Cardiac muscle cell (in vitro differentiated cells and primary cell): ENCODE measurements around the gene RAET1E. TPM values are rescaled to one million over a fixed set of nuclear protein-coding genes. Genes with fewer than 3 reads are reported as not detected.
"Not testable (repeated sequence)": the region's sequence is repeated elsewhere in the genome, so short reads cannot be mapped to it uniquely, and the experiment has no call there.

Experiments used
- DNase-seq, 2 donors: peaks; one replicate each; pipeline versions ENCODE4 v3.0.0 to v3.0.0-alpha.2; 2010 to 2017; ENCODE audit warnings: low read depth in 1 of 2, low spot score in 1 of 2
- H3K27ac ChIP-seq: fragments of 200-600 bp; sonication (generic); 2 replicates; pipeline ENCODE4 v1.5.1; 2016
- H3K27me3 ChIP-seq: fragments of 200-600 bp; sonication (generic); 2 replicates; pipeline ENCODE4 v1.6.0; 2016; ENCODE audit warnings: control low read depth
- H3K36me3 ChIP-seq: fragments of 200-600 bp; sonication (generic); 2 replicates; pipeline ENCODE4 v1.5.1; 2016; ENCODE audit warnings: control low read depth
- H3K4me1 ChIP-seq: fragments of 200-600 bp; sonication (generic); 2 replicates; pipeline ENCODE4 v1.8.1; 2017; ENCODE audit warnings: low read depth, mild to moderate bottlenecking, mixed run types
- H3K4me3 ChIP-seq: fragments of 200-600 bp; sonication (generic); 2 replicates; pipeline ENCODE4 v1.5.1; 2016; ENCODE audit warnings: mild to moderate bottlenecking
- H3K9me3 ChIP-seq: fragments of 200-600 bp; sonication (generic); 2 replicates; pipeline ENCODE4 v1.5.1; 2017; ENCODE audit warnings: low read depth, mild to moderate bottlenecking, control low read depth
- polyA plus RNA-seq: library from polyadenylated mRNA; unstranded; fragments of >200 nt; fragmentation: Nextera tagmentation; extraction: Ambion mirVana; gene quantifications from 2 replicates; pipeline ENCODE4 v1.2.1, GENCODE V29; 2016
- total RNA-seq: library from RNA; depleted of rRNA; stranded (reverse); fragments of >200 nt; gene quantifications from 2 replicates; pipeline ENCODE4 v1.2.3, GENCODE V29; 2016
- TF ChIP-seq, protein P1 (sequence below): IDR thresholded peaks from 2 replicates; pipeline ENCODE4 v1.5.1; 2012; ENCODE audit warnings: low read depth, mild to moderate bottlenecking, low read length

The RAET1E gene
- total and polyA plus RNA-seq, 2 experiments from 2014 or later, result not detected

DNA sequence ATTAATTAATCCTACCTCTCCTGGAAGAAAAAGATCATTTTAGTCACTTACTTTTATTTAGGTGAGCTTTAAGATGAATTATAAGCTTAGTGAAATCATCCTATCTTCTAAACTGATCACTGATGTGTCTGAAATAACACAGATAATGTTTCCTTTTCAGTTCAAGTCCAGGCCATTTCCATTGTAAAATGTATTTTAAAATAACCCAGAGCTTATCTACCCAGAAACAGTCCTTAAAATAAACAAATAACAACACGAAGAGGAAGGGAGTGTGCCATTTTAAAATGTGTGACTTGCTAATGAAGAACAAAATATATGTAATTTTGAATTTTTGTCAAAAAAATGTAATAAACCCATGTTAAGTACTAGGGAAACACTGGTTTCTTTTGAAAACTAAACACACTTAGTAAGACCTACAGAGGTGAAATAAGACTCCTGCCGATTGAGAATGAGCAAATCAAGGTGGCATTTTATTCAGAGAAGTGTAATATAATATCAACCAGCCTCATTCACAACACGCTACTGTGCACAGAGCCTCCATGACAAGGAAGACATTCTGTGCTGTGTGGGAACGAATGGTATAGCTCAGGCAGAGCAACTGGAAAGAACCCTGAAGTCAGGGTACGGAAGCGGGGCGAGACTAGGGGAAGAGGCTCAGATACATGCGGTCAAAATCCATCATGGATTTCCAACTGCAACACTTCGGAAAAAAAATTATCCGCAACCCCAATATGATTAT lies 41.5 kb downstream of the RAET1E start:
- TF ChIP-seq, protein P1, sequence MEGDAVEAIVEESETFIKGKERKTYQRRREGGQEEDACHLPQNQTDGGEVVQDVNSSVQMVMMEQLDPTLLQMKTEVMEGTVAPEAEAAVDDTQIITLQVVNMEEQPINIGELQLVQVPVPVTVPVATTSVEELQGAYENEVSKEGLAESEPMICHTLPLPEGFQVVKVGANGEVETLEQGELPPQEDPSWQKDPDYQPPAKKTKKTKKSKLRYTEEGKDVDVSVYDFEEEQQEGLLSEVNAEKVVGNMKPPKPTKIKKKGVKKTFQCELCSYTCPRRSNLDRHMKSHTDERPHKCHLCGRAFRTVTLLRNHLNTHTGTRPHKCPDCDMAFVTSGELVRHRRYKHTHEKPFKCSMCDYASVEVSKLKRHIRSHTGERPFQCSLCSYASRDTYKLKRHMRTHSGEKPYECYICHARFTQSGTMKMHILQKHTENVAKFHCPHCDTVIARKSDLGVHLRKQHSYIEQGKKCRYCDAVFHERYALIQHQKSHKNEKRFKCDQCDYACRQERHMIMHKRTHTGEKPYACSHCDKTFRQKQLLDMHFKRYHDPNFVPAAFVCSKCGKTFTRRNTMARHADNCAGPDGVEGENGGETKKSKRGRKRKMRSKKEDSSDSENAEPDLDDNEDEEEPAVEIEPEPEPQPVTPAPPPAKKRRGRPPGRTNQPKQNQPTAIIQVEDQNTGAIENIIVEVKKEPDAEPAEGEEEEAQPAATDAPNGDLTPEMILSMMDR, result no peak
- H3K27me3 ChIP-seq, result peaks cover 4% of the 10 kb centered on the region
- H3K4me1 ChIP-seq, result peaks cover 8% of the 10 kb centered on the region
- H3K36me3 ChIP-seq, result no peaks in the 10 kb centered on the region
- H3K4me3 ChIP-seq, result no peak overlapping the region
- H3K9me3 ChIP-seq, result no peaks in the 10 kb centered on the region
- no peak overlapping the region for H3K27ac ChIP-seq
- no peak for DNase-seq

DNA sequence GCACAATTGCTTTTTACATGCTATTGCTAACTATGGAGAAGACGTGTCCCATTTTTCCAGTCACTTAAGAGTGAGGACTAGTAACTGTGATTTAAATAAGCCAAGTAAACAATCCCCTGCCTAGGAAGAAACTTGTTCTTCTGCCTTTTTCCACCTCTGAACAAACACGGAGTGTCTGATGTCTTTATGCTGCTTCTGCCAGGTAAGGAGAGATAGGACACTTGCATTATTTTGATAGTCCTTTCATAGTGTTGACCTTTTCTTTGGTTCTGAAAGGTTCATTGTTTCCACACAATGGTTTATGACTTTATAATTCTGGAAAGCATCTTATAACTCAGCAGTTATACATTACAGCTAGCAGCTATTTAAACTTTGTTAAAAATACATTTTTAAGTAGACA lies 42.2 kb downstream of the RAET1E start:
- H3K4me1 ChIP-seq, result peaks cover 8% of the 10 kb centered on the region
- H3K27ac ChIP-seq, result peak overlapping the region; percentile 60
- no peaks in the 10 kb centered on the region for H3K36me3 ChIP-seq
- DNase-seq, result no peak
- H3K9me3 ChIP-seq, result no peaks in the 10 kb centered on the region
- TF ChIP-seq, protein P1, result no peak
- H3K27me3 ChIP-seq, result no peaks in the 10 kb centered on the region
- H3K4me3 ChIP-seq, result no peak overlapping the region

DNA sequence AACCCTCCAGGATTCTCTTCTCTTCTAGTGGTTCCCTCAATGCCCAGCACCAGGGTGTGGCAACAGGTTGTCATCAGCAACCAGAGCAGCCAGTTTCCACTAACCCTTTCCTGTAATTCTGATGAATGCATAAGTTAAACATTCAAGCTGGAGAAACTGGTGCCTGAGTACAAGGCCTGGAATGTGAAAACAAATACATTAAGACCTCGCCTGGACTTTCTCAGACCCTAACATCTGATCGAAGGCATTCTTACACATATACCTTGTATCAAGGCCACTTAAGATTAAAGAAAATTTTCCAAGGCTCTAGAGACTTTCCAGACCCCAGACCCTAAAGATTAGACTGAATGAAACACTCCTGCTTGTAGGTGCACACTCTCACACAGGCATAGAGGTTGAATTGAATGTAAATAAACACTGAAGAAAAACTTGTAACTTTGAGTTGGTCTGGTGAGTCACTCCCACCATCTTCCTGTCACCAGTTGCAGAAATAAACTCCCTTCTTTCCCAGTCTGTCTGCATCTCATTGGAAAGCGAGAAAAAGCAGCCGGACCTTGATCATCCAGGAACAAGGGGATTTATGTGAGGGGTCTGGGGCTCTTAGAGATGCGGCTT lies 42.8 kb downstream of the RAET1E start:
- Histone ChIP-seq H3K27ac (peak overlapping the region; percentile 60), H3K4me3 (no peak overlapping the region), H3K36me3 (no peaks in the 10 kb centered on the region), H3K4me1 (peaks cover 8% of the 10 kb centered on the region), H3K27me3 (no peaks in the 10 kb centered on the region), H3K9me3 (no peaks in the 10 kb centered on the region)
- TF ChIP-seq, protein P1, result no peak
- peak; percentile 32 to 64 for DNase-seq

DNA sequence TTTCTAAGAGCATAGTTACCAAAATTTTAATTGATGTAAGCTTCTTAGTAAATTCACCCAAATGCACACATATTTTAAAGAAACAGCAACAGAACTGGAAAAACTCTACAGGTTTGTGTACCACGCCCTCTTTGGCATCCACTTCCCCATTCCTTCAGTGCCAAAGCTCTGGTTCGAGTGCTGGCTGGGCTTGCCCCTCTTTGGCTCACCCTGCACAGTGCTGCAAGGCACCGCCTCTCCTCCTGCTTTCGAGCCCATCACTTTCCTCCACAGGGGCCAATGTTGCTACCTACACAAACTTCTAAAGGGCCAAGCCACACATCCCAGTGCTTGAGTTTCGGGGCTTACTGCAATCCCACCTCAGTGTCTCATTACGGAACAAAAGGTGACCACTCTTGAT lies 43.4 kb downstream of the RAET1E start:
- DNase-seq, result no peak
- Histone ChIP-seq H3K27ac (peak overlapping the region; percentile 60), H3K27me3 (no peaks in the 10 kb centered on the region), H3K4me3 (no peak overlapping the region), H3K4me1 (peaks cover 8% of the 10 kb centered on the region), H3K36me3 (no peaks in the 10 kb centered on the region), H3K9me3 (no peaks in the 10 kb centered on the region)
- TF ChIP-seq, protein P1, result no peak

DNA sequence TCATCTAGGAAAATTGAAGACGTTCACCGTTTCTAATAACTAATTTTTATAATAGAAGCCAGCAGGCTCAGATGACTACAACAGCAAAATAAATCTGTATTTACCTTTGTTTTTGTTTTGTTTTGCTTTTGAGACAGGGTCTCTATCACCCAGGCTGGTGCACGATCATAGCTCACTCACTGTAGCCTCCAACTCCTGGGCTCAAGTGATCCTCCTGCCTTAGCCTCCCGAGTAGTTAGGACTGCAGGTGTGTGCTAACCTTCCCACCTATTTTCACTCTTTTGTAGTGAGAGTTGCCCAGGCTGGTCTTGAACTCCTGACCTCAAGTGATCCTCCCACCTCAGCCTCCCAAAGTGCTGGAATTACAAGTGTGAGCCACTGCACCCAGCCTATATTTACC lies 43.9 kb downstream of the RAET1E start:
- H3K27ac ChIP-seq, H3K4me1 ChIP-seq, DNase-seq, H3K36me3 ChIP-seq, H3K4me3 ChIP-seq, H3K27me3 ChIP-seq, H3K9me3 ChIP-seq: not testable (repeated sequence)

DNA sequence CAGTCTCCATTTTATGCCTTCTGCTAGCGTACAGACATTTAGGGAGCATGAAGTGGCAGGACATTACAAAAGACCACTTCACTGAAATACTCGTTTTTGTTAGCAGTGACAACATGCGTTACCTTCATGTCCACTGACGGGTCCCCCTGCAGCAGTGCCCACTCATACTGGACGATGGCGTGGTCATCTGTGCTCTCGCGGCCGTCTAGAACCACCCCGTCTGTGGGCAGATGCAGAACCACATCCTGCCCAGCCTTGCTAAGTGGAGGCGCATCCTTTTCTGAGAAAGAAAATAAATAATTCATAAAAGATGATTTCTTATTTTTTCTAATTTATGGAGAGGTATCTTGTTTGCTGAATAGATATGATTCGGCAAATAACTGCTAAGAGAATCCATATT lies 45.0 kb downstream of the RAET1E start:
- H3K27me3 ChIP-seq, result no peaks in the 10 kb centered on the region
- H3K36me3 ChIP-seq, result no peaks in the 10 kb centered on the region
- DNase-seq, result no peak
- H3K9me3 ChIP-seq, result no peaks in the 10 kb centered on the region
- H3K27ac ChIP-seq, result no peak overlapping the region
- H3K4me1 ChIP-seq, result peaks cover 8% of the 10 kb centered on the region
- TF ChIP-seq, protein P1, result no peak
- no peak overlapping the region for H3K4me3 ChIP-seq
